Activated effector memory CD4-positive, alpha-beta T cell treated with anti-CD3 and anti-CD28 coated beads, Interleukin-2, amount 50 U/mL, for 16 hours (primary cell): ENCODE data around the gene LRRC8C.

Experiments used
- DNase-seq: peaks from one replicate; pipeline ENCODE4 v3.0.0-alpha.2; 2020

The LRRC8C gene

GRCh38 chr1:89736937-89737733 is 104.2 kb downstream of the LRRC8C start:
- no peak for DNase-seq

DNA sequence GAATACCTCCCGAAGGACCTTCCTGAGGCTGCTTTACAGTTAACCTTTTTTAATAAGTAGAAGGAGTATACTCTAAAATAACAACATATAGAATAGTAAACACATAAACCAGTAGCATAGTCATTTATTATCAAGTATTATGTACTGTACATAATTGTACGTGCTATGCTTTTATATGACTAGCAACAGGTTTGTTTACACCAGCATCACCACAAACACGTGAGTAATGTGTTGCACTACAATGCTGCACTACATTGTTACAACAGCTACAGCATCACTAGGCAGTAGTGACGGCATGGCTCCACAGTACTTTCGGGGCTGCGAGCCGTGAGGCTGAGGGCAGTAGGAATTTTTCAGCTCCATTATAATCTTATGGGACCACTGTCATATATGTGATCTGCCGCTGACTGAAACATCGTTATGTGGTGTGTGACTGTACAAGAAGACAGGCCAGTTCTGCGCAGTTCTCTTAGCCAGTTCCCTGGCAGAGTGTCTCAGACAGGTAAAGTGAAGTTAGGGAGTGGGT is 105.1 kb downstream of the LRRC8C start:
- DNase-seq: no peak

GRCh38 chr1:89739013-89739843 is 106.3 kb downstream of the LRRC8C start:
- peak; percentile 84 for DNase-seq

- no peak for DNase-seq
Observed at GRCh38 chr1:89739844-89740216, 106.9 kb downstream of the LRRC8C start.

GRCh38 chr1:89743788-89744187 is 110.9 kb downstream of the LRRC8C start:
- DNase-seq: no peak

DNA sequence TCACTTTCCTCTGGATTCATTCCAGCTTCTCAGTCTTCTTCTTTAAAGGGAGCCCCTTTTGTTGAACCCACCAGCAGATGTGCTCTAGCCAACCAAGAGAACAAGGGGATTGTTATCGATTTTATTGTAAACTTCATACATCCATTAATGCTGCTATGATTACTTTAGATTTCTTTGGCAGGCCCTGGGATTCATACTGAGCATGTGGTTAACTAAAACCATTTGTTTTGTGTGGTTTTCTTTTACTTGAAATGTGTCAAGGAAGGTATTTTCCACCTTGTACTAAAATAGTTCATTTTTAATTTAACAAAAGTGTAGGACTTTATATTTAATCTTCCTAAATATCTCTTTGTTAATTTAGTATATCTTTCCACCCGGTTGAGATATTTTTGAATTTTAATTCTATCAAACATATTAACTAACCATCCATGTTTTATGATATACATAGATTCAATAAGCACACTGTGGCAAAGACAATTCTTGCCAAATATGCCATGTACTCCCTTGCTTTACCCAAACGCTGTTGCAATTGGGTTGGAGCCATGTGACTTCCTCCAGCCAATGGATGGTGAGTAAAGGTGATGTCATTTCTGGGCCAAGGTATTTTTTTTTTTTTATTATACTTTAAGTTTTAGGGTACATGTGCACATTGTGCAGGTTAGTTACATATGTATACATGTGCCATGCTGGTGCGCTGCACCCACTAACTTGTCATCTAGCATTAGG is 113.7 kb downstream of the LRRC8C start:
- no peak for DNase-seq

DNA sequence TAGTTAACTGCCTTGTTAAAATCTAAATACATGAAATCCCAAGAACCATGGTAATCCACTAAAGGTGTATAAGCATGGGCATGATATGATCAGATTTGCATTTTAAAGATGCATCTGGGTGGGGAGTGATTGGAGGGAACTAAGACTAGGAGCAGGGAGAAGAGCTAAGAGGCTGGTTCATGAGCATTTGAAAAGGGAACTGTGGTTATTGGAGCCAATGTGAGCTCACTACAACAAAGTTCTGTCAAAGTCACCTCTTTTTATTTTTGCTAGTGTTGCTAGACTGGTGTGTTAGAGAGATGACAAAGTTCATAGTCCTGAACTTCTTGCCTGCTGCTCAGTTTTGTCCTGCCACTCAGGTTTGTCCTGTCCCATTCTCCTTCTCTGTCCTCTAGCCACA is 120.8 kb downstream of the LRRC8C start:
- DNase-seq: no peak

GRCh38 chr1:89754518-89754917 is 121.6 kb downstream of the LRRC8C start:
- DNase-seq: no peak

DNA sequence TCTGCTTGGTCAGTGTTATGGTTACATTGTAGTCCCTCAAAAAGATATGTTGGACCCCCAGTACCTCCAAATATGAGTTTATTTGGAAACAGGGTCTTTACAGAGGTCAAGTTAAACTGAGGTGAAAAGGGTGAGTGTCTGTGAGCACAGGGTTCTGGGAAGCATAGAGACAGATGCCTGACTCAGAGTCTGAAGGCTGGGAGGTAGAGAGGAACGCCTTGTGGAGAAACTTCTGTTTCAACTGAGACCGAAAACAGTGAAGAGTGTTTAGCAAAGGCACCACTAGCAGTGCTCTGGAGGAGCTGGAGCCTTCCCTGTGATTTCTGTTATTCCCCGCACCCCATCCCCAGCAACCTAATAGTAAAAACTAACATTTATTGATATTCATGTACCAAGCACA is 122.7 kb downstream of the LRRC8C start:
- DNase-seq: no peak

- DNase-seq: peak; percentile 74
Observed at GRCh38 chr1:89757532-89757931, 124.6 kb downstream of the LRRC8C start.

GRCh38 chr1:89758156-89758555 is 125.2 kb downstream of the LRRC8C start:
- DNase-seq: no peak

GRCh38 chr1:89759036-89759435 is 126.1 kb downstream of the LRRC8C start:
- no peak for DNase-seq

DNA sequence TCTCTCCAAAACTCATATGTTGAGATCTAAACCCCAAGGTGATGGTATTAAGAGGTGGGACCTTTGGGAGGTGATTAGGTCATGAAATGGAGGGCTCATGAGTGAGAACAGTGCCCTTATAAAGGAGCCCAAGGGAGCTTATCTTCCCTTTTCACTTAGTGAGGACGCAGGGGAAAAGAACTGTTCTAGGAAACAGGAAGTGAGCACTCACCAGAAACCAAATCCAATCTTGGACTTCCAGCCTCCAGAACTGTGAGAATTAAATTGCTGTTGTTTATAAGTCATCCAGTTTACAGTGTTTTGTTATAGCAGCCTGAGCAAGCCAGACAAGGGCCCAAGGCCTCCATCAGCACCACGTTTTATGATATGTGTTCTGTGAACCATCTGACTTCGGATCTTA is 127.6 kb downstream of the LRRC8C start:
- DNase-seq: no peak

GRCh38 chr1:89761338-89761737 is 128.4 kb downstream of the LRRC8C start:
- DNase-seq: no peak

- DNase-seq: no peak
Observed at GRCh38 chr1:89761901-89762300, 129.0 kb downstream of the LRRC8C start.

- no peak for DNase-seq
Observed at GRCh38 chr1:89762386-89762778, 129.5 kb downstream of the LRRC8C start.

GRCh38 chr1:89762779-89763648 is 130.1 kb downstream of the LRRC8C start:
- peak; percentile 95 for DNase-seq

- no peak for DNase-seq
Observed at GRCh38 chr1:89763649-89763986, 130.7 kb downstream of the LRRC8C start.

DNA sequence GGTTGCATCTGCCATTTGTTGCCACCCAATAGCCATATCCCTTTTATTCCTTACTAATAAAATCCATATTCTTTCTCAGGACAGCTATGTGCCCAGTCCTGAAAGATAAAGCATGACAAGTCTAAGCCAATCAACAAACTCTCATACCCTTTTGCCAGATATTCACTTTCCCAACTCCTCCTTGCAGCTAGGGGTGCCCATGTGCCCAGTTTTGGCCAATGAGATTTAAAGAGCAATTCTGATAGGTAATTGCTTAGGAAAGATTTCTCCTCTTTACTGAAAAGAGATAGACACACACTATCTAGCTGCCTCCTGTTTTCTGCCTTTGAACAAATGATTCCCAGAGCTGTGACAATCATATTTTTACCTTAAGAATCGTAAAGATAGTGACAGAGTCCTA is 132.9 kb downstream of the LRRC8C start:
- DNase-seq: no peak

- DNase-seq: no peak
Observed at GRCh38 chr1:89767618-89768017, 134.7 kb downstream of the LRRC8C start.
